ENCODE measurements around the gene GATAD2A.

The GATAD2A gene

GRCh38 chr19:19535311-19536191, 130.1 kb downstream of the GATAD2A start:
- no peaks in the 10 kb centered on the region for H3K9me3 ChIP-seq (ENCODE audit: control insufficient read depth in 1 of 2, low read length in 2 of 2)
- no peak overlapping the region for H3K4me3 ChIP-seq (ENCODE audit: low read depth in 1 of 2, low read length in 2 of 2)
- H3K27ac ChIP-seq (ENCODE audit: low read length): no peak overlapping the region
- peaks cover 14% of the 10 kb centered on the region for H3K27me3 ChIP-seq (ENCODE audit: low read depth, low read length)
- H3K4me1 ChIP-seq (ENCODE audit: control insufficient read depth in 1 of 2, insufficient read depth in 2 of 2, low read length in 2 of 2): peaks cover 5 to 37% of the 10 kb centered on the region in 2 donors
- peaks cover 0 to 3% of the 10 kb centered on the region in 2 donors for H3K36me3 ChIP-seq (ENCODE audit: control insufficient read depth in 1 of 2, insufficient read depth in 2 of 2, low read length in 2 of 2)

- Histone ChIP-seq H3K4me1 (ENCODE audit: control insufficient read depth in 1 of 2, insufficient read depth in 2 of 2, low read length in 2 of 2) (peaks cover 5 to 46% of the 10 kb centered on the region in 2 donors), H3K4me3 (ENCODE audit: low read depth in 1 of 2, low read length in 2 of 2) (peak overlapping the region in 1 of 2 donors; percentile 48), H3K9me3 (ENCODE audit: control insufficient read depth in 1 of 2, low read length in 2 of 2) (no peaks in the 10 kb centered on the region), H3K36me3 (ENCODE audit: control insufficient read depth in 1 of 2, insufficient read depth in 2 of 2, low read length in 2 of 2) (peaks cover 0 to 3% of the 10 kb centered on the region in 2 donors), H3K27ac (ENCODE audit: low read length) (no peak overlapping the region), H3K27me3 (ENCODE audit: low read depth, low read length) (peaks cover 25% of the 10 kb centered on the region)
Observed at GRCh38 chr19:19537075-19538048, 131.9 kb downstream of the GATAD2A start.

DNA sequence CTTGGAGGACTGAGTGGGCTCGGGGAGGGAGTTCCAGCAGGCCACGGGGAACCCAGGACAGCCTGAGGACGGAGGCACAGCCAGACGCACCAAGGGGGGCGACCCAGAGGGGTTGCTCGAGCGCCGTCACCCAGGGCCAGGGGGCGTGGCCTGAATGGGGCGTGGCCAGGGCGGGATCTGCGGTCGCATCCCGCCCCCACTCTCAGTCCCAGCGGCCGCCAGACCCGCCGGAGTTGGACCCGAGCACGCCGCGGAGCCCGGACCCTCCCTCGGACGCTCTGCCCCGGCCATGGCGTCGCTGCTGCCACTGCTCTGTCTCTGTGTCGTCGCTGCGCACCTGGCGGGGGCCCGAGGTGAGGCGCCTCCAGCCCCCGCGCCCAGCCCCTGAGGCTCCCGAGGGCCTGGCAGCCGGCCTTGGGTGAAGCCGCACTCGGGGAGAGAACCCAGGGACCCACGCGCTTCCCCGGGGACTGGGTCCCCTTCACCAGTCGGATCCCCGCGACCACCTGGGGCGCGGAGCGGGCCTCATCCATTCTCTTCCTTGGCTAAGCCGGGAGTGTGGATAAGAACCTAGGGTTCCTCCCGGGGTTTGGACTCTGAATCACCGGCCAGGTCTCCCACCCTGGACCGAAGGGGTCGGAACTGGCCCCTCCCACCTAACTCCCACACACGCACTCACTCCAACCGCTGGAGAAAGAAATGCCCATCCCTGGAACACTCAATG, 132.7 kb downstream of the GATAD2A start, which contains the start of gene CILP2:
Gene CILP2, plus strand, starts transcription at position 205 of the 724 bp plus-strand sequence. Its CDS starts 85 bp downstream, at position 290.
- Histone ChIP-seq H3K4me1 (ENCODE audit: control insufficient read depth in 1 of 2, insufficient read depth in 2 of 2, low read length in 2 of 2) (peaks cover 5 to 41% of the 10 kb centered on the region in 2 donors), H3K4me3 (ENCODE audit: low read depth in 1 of 2, low read length in 2 of 2) (peak within 1 kb of the TSS in 1 of 2 donors; percentile 48), H3K27ac (ENCODE audit: low read length) (no peak within 1 kb of the TSS)

GRCh38 chr19:19538785-19539166, 133.3 kb downstream of the GATAD2A start:
- Histone ChIP-seq H3K27me3 (ENCODE audit: low read depth, low read length) (peaks cover 25% of the 10 kb centered on the region), H3K4me3 (ENCODE audit: low read depth in 1 of 2, low read length in 2 of 2) (no peak overlapping the region), H3K9me3 (ENCODE audit: control insufficient read depth in 1 of 2, low read length in 2 of 2) (no peaks in the 10 kb centered on the region), H3K36me3 (ENCODE audit: control insufficient read depth in 1 of 2, insufficient read depth in 2 of 2, low read length in 2 of 2) (peaks cover 0 to 3% of the 10 kb centered on the region in 2 donors), H3K4me1 (ENCODE audit: control insufficient read depth in 1 of 2, insufficient read depth in 2 of 2, low read length in 2 of 2) (peaks cover 5 to 41% of the 10 kb centered on the region in 2 donors), H3K27ac (ENCODE audit: low read length) (no peak overlapping the region)

More for the DNA sequence above, 132.7 kb downstream of the GATAD2A start, which contains the start of gene CILP2:
- peaks cover 25% of the 10 kb centered on the region for H3K27me3 ChIP-seq (ENCODE audit: low read depth, low read length)
- H3K9me3 ChIP-seq (ENCODE audit: control insufficient read depth in 1 of 2, low read length in 2 of 2): no peaks in the 10 kb centered on the region
- peaks cover 0 to 3% of the 10 kb centered on the region in 2 donors for H3K36me3 ChIP-seq (ENCODE audit: control insufficient read depth in 1 of 2, insufficient read depth in 2 of 2, low read length in 2 of 2)

GRCh38 chr19:19539698-19540063, 134.2 kb downstream of the GATAD2A start:
- Histone ChIP-seq H3K27me3 (ENCODE audit: low read depth, low read length) (peaks cover 25% of the 10 kb centered on the region), H3K36me3 (ENCODE audit: control insufficient read depth in 1 of 2, insufficient read depth in 2 of 2, low read length in 2 of 2) (peaks cover 0 to 3% of the 10 kb centered on the region in 2 donors), H3K4me3 (ENCODE audit: low read depth in 1 of 2, low read length in 2 of 2) (no peak overlapping the region), H3K4me1 (ENCODE audit: control insufficient read depth in 1 of 2, insufficient read depth in 2 of 2, low read length in 2 of 2) (peaks cover 5 to 41% of the 10 kb centered on the region in 2 donors), H3K9me3 (ENCODE audit: control insufficient read depth in 1 of 2, low read length in 2 of 2) (no peaks in the 10 kb centered on the region), H3K27ac (ENCODE audit: low read length) (no peak overlapping the region)

- no peaks in the 10 kb centered on the region for H3K9me3 ChIP-seq (ENCODE audit: control insufficient read depth in 1 of 2, low read length in 2 of 2)
- peaks cover 5 to 41% of the 10 kb centered on the region in 2 donors for H3K4me1 ChIP-seq (ENCODE audit: control insufficient read depth in 1 of 2, insufficient read depth in 2 of 2, low read length in 2 of 2)
- H3K4me3 ChIP-seq (ENCODE audit: low read depth in 1 of 2, low read length in 2 of 2): peak overlapping the region in 1 of 2 donors; percentile 42
- H3K36me3 ChIP-seq (ENCODE audit: control insufficient read depth in 1 of 2, insufficient read depth in 2 of 2, low read length in 2 of 2): peaks cover 0 to 3% of the 10 kb centered on the region in 2 donors
- H3K27ac ChIP-seq (ENCODE audit: low read length): no peak overlapping the region
- H3K27me3 ChIP-seq (ENCODE audit: low read depth, low read length): peaks cover 25% of the 10 kb centered on the region
Observed at GRCh38 chr19:19540064-19540714, 134.7 kb downstream of the GATAD2A start.

DNA sequence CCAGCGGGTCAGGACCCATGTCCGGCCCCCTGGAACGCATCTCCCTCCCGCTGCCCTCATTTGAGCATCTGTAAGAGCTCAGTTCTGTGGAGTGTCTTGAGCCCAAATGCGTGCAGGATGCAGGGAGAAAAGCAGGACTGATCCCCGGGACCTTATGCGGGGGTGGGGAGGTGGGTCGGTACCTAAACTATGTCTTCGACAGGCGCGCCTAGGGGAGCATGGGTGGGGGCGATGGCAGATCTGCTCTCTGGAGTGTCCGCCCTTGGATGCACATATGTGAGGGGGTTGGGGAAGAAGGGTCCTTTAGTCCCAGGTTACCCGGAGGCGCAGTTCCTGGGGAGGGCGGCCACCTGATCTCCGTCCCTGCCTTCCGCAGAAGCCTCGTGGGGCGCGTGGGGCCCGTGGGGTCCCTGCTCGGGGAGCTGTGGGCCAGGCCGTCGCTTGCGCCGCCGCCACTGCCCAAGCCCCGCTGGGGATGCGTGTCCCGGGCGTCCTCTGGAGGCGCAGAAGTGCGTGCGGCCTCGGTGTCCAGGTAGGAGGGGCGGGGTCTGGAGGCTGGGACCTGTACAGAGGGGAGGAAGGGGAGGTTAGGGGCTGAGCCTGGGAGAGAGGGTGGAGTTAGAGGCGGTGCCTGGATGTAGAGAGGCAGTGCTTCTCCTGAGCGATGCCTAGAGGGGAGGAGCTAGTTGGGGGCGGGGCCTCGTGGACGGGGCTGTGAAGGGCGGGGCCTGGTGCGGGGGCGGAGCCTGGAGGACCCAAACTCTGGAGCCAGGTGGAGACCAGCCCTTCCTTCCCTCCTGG, 135.4 kb downstream of the GATAD2A start:
- no peak overlapping the region for H3K27ac ChIP-seq (ENCODE audit: low read length)
- H3K4me1 ChIP-seq (ENCODE audit: control insufficient read depth in 1 of 2, insufficient read depth in 2 of 2, low read length in 2 of 2): peaks cover 5 to 41% of the 10 kb centered on the region in 2 donors
- no peaks in the 10 kb centered on the region for H3K9me3 ChIP-seq (ENCODE audit: control insufficient read depth in 1 of 2, low read length in 2 of 2)
- peak overlapping the region in 1 of 2 donors; percentile 42 for H3K4me3 ChIP-seq (ENCODE audit: low read depth in 1 of 2, low read length in 2 of 2)
- H3K36me3 ChIP-seq (ENCODE audit: control insufficient read depth in 1 of 2, insufficient read depth in 2 of 2, low read length in 2 of 2): no peaks in the 10 kb centered on the region
- peaks cover 25% of the 10 kb centered on the region for H3K27me3 ChIP-seq (ENCODE audit: low read depth, low read length)

DNA sequence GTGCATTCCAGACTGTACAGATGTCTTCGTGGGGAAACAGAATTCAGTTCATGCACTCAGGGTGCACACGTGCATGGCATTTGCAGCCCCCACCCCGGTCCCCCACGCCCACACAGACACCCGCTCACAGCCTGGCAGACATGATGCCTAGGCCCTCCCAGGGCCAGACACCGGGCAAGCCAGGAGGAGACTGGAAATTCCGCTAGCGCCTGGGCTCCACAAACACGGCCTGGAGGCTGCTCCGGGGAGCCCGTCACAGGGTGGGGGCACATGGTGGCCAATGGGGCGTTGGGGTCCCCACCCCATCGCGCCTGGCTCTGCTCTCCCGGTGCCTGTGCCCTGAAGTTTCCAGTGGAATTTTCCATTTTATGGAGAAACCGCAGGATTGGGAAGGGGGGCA, 136.1 kb downstream of the GATAD2A start:
- H3K36me3 ChIP-seq (ENCODE audit: control insufficient read depth in 1 of 2, insufficient read depth in 2 of 2, low read length in 2 of 2): no peaks in the 10 kb centered on the region
- H3K27ac ChIP-seq (ENCODE audit: low read length): no peak overlapping the region
- H3K9me3 ChIP-seq (ENCODE audit: control insufficient read depth in 1 of 2, low read length in 2 of 2): no peaks in the 10 kb centered on the region
- H3K27me3 ChIP-seq (ENCODE audit: low read depth, low read length): peaks cover 25% of the 10 kb centered on the region
- H3K4me3 ChIP-seq (ENCODE audit: low read depth in 1 of 2, low read length in 2 of 2): peak overlapping the region in 1 of 2 donors; percentile 42
- H3K4me1 ChIP-seq (ENCODE audit: control insufficient read depth in 1 of 2, insufficient read depth in 2 of 2, low read length in 2 of 2): peaks cover 5 to 41% of the 10 kb centered on the region in 2 donors

DNA sequence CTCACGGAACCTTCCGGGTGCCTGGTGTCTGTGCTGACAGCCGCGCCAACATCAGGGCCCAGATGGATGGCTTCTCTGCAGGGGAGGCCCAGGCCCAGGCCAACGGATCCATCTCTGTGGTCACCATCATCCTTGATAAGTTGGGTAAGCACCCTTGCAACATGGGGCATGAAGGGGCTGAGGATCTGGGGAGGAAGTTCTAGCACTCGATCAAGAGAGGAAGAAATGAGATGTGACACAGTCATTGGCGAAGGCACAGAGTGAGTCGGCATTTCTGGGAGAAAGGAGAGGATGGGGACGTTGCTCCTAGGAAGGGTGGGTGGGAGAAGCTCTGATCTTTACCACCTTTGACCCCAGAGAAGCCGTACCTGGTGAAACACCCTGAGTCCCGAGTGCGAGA, 137.0 kb downstream of the GATAD2A start:
- Histone ChIP-seq H3K4me1 (ENCODE audit: control insufficient read depth in 1 of 2, insufficient read depth in 2 of 2, low read length in 2 of 2) (peaks cover 5 to 37% of the 10 kb centered on the region in 2 donors), H3K27ac (ENCODE audit: low read length) (no peak overlapping the region), H3K9me3 (ENCODE audit: control insufficient read depth in 1 of 2, low read length in 2 of 2) (no peaks in the 10 kb centered on the region), H3K36me3 (ENCODE audit: control insufficient read depth in 1 of 2, insufficient read depth in 2 of 2, low read length in 2 of 2) (no peaks in the 10 kb centered on the region), H3K4me3 (ENCODE audit: low read depth in 1 of 2, low read length in 2 of 2) (no peak overlapping the region), H3K27me3 (ENCODE audit: low read depth, low read length) (peaks cover 25% of the 10 kb centered on the region)

- H3K36me3 ChIP-seq (ENCODE audit: control insufficient read depth in 1 of 2, insufficient read depth in 2 of 2, low read length in 2 of 2): no peaks in the 10 kb centered on the region
- no peak overlapping the region for H3K4me3 ChIP-seq (ENCODE audit: low read depth in 1 of 2, low read length in 2 of 2)
- no peak overlapping the region for H3K27ac ChIP-seq (ENCODE audit: low read length)
- peaks cover 21% of the 10 kb centered on the region for H3K27me3 ChIP-seq (ENCODE audit: low read depth, low read length)
- peaks cover 5 to 31% of the 10 kb centered on the region in 2 donors for H3K4me1 ChIP-seq (ENCODE audit: control insufficient read depth in 1 of 2, insufficient read depth in 2 of 2, low read length in 2 of 2)
- H3K9me3 ChIP-seq (ENCODE audit: control insufficient read depth in 1 of 2, low read length in 2 of 2): no peaks in the 10 kb centered on the region
Observed at GRCh38 chr19:19543101-19543500, 137.6 kb downstream of the GATAD2A start.

Data from muscle layer of duodenum (tissue), 2 donors.